ENCODE data around the gene IMPACT.

The IMPACT gene

DNA sequence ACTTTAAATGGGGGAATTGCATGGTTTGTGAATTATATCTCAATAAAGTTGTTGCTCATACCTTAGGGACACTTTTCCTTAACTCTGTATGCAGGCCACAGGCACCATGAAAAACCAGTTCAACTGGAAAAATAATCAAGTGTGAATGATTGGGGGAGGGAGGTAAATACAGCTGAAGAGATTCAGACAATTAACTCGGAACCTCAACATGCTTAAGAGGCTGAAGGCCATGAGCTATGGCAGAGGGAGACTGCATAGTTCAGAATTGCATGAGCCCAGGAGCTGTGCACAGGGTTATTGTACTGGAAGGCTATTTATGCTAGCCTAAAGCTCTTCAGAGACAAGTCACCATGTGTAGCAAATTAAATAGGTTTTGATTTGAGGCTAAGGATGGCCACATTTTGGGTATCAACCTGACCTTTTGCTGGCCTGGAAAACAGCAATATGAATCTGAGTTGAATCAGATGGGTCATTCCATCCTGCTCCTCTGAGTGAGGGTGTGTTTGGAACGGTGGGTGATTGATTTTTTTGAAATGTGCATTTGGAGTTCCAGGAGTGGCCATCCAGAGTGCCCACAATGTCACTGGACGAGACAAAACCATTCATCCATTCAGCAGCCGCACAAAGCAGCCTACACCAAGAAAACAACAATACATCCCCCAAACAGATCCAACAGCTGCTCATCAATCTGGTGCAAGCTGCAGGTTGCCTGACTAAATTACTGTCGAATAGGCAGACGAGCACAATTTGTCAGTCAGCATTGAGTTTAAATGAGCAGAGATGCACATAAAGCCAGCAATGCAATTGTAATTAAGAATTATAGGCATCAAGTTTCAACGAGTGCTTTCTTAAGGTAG is 76.4 kb downstream of the IMPACT start:
- H3K4me3 ChIP-seq (ENCODE audit: low read depth, low read length): no peak overlapping the region
- no peak for DNase-seq (ENCODE audit: low read depth, low spot score)
- TF ChIP-seq, protein P1, sequence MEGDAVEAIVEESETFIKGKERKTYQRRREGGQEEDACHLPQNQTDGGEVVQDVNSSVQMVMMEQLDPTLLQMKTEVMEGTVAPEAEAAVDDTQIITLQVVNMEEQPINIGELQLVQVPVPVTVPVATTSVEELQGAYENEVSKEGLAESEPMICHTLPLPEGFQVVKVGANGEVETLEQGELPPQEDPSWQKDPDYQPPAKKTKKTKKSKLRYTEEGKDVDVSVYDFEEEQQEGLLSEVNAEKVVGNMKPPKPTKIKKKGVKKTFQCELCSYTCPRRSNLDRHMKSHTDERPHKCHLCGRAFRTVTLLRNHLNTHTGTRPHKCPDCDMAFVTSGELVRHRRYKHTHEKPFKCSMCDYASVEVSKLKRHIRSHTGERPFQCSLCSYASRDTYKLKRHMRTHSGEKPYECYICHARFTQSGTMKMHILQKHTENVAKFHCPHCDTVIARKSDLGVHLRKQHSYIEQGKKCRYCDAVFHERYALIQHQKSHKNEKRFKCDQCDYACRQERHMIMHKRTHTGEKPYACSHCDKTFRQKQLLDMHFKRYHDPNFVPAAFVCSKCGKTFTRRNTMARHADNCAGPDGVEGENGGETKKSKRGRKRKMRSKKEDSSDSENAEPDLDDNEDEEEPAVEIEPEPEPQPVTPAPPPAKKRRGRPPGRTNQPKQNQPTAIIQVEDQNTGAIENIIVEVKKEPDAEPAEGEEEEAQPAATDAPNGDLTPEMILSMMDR (IDR thresholded peaks at IDR 0.05; ENCODE audit: low read depth, low read length): no peak
- in situ Hi-C loops (cut with HindIII; ENCODE audit: low sequenced_read_pairs): no loop called here
